Rectal smooth muscle tissue (tissue), 1 donor: ENCODE data around the gene LIMK1.

ENCODE experiments used
- H3K27ac ChIP-seq: one replicate; pipeline ENCODE4 v1.7.0; 2013; ENCODE audit warnings: low read depth, low read length, inconsistent platforms
- H3K27me3 ChIP-seq: one replicate; pipeline ENCODE4 v1.7.0; 2013; ENCODE audit warnings: low read length; ENCODE audit not compliant: control insufficient read depth, insufficient read depth
- H3K36me3 ChIP-seq: one replicate; pipeline ENCODE4 v1.7.0; 2013; ENCODE audit warnings: low read length; ENCODE audit not compliant: control insufficient read depth, insufficient read depth
- H3K4me1 ChIP-seq: one replicate; pipeline ENCODE4 v1.7.0; 2013; ENCODE audit warnings: low read length; ENCODE audit not compliant: control insufficient read depth, insufficient read depth
- H3K4me3 ChIP-seq: one replicate; pipeline ENCODE4 v1.7.0; 2013; ENCODE audit warnings: low read length
- H3K9ac ChIP-seq: one replicate; pipeline ENCODE4 v1.7.0; 2013; ENCODE audit warnings: low read length

Gene LIMK1

DNA sequence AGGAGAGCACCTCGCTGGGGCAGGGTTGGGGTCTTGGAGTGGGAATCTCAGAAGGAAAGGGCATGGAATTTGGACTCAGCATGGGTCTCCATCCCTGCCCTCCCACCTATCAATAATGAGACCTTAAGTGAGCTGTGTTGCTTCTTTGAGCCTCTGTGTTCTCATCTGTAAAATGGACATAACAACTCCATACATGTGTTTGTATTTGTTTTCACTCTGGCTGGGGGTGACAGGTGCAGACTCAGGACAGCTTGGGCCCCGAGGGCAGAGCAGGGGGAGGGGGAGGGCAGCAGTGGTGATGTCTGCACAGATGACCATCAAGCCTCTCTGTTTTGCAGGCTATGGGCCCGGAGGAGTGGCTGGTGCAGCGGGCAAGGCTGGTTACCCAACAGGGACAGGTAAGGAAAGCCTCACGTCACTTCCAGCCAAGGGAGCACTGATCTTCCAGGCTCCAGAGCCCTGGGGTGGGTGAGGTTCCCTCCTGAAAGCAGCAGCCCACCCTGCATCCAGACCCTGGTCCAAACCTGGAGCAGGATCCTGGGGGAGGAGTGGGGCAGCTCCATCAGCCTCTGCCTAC lies 35.7 kb upstream of the LIMK1 start:
- Histone ChIP-seq H3K27ac (no peak overlapping the region), H3K4me3 (no peak overlapping the region), H3K4me1 (peaks cover 9% of the 10 kb centered on the region), H3K36me3 (peaks cover 22% of the 10 kb centered on the region), H3K9ac (no peak overlapping the region), H3K27me3 (no peaks in the 10 kb centered on the region)

DNA sequence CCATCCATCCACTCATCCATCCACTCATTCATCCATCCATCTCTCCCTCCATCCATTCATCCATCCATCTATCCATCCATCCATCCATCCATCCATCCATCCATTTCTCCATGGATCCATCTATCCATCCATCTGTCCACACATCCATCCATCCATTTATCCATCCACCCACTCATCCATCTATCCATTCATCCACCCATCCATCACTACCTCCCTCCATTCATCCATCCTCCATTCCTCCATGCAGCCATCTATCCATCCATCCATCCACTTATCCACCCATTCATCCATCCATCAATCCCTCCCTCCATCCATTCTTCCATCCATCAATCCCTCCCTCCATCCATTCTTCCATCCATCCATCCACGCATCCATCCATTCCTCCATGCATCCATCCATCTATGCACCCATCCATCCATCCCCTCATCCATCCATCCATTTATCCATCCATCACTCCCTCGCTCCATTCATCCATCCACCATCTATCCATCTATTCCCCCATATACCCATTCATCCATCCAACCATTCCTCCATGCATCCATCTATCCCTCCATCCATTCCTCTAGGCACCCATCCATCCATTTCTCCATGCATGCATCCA lies 34.5 kb upstream of the LIMK1 start:
- Histone ChIP-seq H3K4me3 (no peak overlapping the region), H3K9ac (no peak overlapping the region), H3K36me3 (peaks cover 29% of the 10 kb centered on the region), H3K27me3 (no peaks in the 10 kb centered on the region), H3K27ac (no peak overlapping the region), H3K4me1 (no peaks in the 10 kb centered on the region)

DNA sequence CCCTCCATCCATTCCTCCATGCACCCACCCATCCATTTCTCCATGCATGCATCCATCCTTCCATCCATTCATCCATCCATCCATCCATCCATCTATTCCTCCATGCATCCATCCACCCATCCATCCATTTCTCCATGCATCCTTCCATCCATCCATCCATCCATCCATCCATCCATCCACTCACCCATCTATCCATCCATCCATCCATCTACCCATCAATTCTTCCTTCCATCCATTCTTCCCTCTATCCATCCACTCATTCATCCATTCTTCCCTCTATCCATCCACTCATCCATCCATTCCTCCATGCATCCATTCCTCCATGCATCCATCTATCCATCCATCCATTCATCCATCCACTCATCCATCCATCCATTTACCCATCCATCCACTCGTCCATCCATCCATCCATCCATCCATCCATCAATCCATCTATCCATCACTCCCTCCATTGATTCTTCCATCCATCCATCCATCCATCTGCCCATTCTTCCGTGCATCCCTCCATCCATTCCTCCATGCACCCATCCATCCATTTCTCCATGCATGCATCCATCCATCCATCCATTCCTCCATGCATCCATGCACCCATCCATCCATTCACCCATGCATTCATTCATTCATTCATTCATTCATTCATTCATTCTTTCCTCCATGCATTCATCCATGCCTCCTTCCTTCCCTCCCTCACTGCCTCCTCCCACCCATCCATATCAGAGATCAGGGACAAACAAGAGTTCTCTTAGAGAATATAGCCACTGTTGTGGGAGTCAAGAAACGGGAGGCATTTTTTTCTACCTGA lies 33.4 kb upstream of the LIMK1 start:
- Histone ChIP-seq H3K9ac (no peak overlapping the region), H3K27me3 (no peaks in the 10 kb centered on the region), H3K4me3 (no peak overlapping the region), H3K36me3 (peaks cover 34% of the 10 kb centered on the region), H3K4me1 (no peaks in the 10 kb centered on the region), H3K27ac (no peak overlapping the region)

DNA sequence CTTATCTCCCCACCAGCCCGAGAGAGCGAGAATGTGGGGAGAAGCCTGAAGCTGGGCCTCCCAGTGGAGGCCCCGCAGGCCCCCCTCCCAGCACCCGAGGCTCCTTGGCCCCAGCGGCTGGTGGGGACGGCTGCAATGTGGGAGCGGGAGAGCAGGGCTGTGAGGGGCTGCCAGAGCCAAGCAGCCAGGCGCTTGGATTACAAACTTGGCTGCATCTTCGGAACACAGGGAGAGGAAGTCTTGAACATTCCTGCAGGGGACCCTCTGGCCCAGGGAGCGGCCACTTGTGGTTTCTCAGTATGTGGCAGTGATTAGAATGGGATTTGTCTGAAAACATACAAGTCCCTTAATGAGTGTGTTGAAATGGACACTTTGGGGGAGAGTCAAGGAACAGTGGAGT lies 32.4 kb upstream of the LIMK1 start:
- peaks cover 37% of the 10 kb centered on the region for H3K36me3 ChIP-seq
- H3K4me1 ChIP-seq, result no peaks in the 10 kb centered on the region
- no peaks in the 10 kb centered on the region for H3K27me3 ChIP-seq
- H3K9ac ChIP-seq, result no peak overlapping the region
- no peak overlapping the region for H3K27ac ChIP-seq
- no peak overlapping the region for H3K4me3 ChIP-seq

DNA sequence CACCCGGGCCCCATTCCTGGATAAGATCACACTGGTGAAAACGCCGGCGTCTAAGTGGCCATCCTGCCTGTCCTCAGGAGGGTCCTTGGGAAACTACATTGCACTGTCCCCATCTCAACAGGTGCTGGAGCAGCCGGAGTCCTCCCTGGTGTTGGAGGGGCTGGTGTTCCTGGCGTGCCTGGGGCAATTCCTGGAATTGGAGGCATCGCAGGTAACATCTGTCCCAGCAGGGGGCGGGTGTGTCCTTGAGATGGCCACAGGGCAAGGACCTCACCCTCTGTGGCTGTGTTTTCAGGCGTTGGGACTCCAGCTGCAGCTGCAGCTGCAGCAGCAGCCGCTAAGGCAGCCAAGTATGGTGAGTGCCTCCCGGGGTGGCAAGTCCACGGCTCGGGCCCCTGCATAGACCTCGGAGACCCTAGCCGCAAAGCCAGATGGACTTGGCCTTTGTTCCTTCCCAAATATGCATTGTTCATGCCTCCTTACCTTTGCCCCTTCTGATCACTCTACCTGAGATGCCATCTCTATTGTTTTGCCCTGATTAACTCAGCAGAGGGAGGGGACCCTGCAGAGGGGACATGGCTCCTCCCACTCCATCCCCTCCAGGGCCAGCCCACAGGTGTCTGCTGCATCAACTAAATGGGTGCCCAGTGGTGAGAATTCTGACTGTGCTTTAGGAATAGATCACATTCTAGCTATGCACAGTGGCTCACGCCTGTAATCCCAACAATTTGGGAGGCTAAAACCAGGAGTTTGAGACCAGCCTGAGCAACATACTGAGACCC lies 31.8 kb upstream of the LIMK1 start:
- no peaks in the 10 kb centered on the region for H3K27me3 ChIP-seq
- H3K9ac ChIP-seq, result no peak overlapping the region
- no peaks in the 10 kb centered on the region for H3K4me1 ChIP-seq
- H3K36me3 ChIP-seq, result peaks cover 41% of the 10 kb centered on the region
- no peak overlapping the region for H3K4me3 ChIP-seq
- no peak overlapping the region for H3K27ac ChIP-seq

DNA sequence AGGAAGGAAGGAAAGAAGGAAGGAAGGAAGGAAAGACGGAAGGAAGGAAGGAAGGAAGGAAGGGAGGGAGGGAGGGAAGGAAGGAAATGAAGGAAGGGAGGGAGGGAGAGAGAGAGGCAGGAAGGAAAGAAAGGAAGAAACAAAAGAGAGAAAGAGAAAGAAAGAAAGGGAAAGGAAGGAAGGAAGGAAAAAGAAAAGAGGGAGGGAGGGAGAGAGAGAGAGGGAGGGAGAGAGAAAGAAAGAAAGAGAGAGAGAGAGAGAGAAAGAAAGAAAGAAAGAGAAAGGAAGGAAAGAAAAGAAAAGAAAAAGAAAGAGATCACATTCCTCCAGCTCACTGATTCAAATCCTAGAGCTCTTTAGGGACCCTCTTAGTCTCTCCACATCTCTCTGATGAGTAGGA lies 31.0 kb upstream of the LIMK1 start:
- Histone ChIP-seq H3K4me1 (no peaks in the 10 kb centered on the region), H3K4me3 (no peak overlapping the region), H3K36me3 (peaks cover 37% of the 10 kb centered on the region), H3K9ac (no peak overlapping the region), H3K27me3 (no peaks in the 10 kb centered on the region), H3K27ac (no peak overlapping the region)

DNA sequence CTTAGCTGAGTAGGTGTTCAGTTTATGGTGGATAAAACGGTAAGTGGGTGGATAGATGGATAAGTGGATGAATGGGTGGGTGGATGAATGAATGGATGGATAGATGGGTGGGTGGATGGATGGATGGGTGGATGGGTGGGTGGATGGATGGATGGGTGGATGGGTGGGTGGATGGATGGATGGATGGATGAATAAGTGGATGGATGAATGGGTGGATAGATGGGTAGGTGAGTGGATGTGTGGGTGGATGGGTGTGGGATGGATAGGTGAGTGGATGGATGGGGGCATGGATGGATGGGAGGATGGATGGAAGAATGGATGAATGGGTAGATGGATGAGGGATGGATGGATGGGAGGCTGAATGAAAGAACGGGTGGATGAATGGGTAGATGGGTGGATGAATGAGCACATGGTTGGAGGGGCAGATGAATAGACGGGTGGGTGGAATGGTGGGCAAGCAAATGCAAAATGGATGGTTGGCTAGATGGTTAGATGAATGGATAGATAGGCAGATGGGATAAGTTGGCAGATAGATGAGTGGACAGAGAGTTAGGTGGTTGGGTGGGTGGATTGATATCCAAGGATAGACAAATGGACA lies 29.9 kb upstream of the LIMK1 start:
- no peak overlapping the region for H3K4me3 ChIP-seq
- H3K4me1 ChIP-seq, result no peaks in the 10 kb centered on the region
- H3K9ac ChIP-seq, result no peak overlapping the region
- no peak overlapping the region for H3K27ac ChIP-seq
- H3K27me3 ChIP-seq, result no peaks in the 10 kb centered on the region
- H3K36me3 ChIP-seq, result peaks cover 32% of the 10 kb centered on the region

DNA sequence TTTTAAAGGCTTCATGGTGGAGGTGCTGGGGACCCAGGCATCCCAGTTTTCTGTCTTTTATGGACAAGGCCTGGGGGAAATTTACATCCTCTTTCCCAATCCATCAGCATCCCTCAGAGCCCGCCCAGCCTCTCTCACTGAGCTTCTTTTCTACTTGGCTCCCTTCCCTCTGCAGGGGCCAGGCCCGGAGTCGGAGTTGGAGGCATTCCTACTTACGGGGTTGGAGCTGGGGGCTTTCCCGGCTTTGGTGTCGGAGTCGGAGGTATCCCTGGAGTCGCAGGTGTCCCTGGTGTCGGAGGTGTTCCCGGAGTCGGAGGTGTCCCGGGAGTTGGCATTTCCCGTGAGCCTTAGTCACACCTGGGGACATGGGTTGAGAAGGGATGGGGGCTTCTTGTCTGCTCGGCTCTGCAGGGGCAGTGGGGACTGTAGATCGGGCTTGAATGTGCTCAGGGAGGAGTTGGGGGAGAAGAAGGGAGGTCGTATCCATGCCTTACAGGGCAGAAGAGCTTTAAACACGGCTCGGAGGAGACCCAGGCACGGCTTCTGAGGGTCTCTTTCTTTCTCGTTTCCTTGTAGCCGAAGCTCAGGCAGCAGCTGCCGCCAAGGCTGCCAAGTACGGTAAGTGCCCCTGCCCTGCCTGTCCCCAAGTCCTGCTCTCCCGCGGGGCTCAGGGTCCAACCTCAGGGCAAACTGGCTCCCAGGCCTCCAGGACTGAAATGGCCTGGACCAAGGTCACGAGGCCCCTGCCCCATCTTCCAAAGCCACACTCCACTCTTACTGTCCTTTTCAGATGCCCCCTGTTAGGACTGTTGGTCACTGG lies 27.3 kb upstream of the LIMK1 start:
- Histone ChIP-seq H3K9ac (no peak overlapping the region), H3K36me3 (peaks cover 20% of the 10 kb centered on the region), H3K4me3 (no peak overlapping the region), H3K4me1 (peaks cover 11% of the 10 kb centered on the region), H3K27me3 (no peaks in the 10 kb centered on the region), H3K27ac (no peak overlapping the region)

DNA sequence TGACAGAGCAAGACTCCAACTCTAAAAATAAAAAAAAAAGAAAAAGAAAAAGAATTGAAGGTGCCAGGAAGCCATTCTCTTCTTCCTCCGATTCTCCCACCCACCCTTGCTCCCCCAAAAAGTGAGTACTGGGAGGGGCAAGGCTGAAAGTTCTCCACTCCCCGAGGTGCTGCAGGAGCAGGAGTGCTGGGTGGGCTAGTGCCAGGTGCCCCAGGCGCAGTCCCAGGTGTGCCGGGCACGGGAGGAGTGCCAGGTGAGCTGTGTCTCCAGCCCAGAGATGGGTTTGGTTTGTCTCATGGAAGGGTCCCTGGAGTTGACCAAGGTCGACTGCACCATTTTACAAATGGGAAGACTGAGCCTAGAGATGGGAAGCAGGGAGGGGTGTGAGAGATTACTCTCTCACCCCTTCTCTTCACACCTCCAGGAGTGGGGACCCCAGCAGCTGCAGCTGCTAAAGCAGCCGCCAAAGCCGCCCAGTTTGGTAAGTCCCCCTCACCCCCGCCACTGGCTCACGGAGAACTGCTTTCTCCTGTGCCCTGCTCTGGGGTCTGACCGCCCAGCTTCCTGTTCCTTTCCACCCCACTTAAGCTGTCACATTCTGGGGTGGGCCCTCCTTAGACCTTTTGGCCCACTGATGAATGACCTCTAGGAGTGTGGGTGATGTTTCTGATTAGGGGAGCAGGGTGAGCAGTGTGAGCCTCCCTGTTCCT lies 26.2 kb upstream of the LIMK1 start:
- H3K27ac ChIP-seq, result no peak overlapping the region

DNA sequence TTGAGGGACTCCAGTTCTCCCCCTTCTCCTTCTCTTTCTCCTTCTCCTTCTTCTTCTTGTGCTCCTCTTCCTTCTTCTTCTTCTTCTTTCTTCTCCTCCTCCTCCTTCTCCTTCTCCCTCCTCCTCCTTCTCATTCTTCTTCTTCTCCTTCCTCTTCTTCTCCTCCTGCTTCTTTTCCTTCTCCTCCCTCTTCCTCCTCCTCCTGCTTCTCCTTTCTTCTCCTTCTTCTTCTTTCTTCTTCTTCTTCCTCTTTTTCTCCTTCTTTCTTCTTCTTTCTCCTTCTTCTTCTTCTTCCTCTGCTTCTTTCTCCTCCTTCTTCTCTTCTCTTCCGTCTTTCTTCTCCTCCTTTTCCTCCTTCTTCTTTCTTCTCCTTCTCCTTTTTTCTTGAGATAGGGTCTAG lies 25.6 kb upstream of the LIMK1 start:
- Histone ChIP-seq H3K4me3 (no peak overlapping the region), H3K27me3 (no peaks in the 10 kb centered on the region), H3K9ac (no peak overlapping the region), H3K27ac (no peak overlapping the region), H3K36me3 (peaks cover 17% of the 10 kb centered on the region), H3K4me1 (peaks cover 19% of the 10 kb centered on the region)

More for the DNA sequence above, 26.2 kb upstream of the LIMK1 start:
- Histone ChIP-seq H3K27me3 (no peaks in the 10 kb centered on the region), H3K4me1 (peaks cover 18% of the 10 kb centered on the region), H3K36me3 (peaks cover 20% of the 10 kb centered on the region), H3K9ac (no peak overlapping the region), H3K4me3 (no peak overlapping the region)

DNA sequence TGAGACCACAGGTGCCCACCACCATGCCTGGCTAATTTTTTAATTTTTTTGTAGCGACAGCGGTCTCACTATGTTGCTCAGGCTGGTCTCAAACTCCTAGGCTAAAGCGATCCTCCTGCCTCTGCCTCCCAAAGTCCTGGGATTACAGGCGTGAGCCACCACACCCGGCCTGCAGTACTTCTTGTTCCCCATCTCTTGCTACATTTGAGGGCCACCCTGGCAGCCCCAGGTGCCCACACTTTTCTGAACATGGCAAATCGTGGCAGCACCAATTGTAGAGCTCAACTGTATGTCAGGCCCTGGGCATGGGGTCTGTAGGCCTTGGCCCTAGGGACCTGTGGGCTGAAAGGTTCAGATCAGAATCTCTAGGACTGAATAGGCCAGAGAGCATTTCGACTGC lies 25.1 kb upstream of the LIMK1 start:
- Histone ChIP-seq H3K36me3 (peaks cover 16% of the 10 kb centered on the region), H3K9ac (no peak overlapping the region), H3K27me3 (no peaks in the 10 kb centered on the region), H3K4me1 (peaks cover 19% of the 10 kb centered on the region), H3K27ac (no peak overlapping the region), H3K4me3 (no peak overlapping the region)
